HS-27A (cell line): ENCODE results near the gene CAMK2B.

Experiments
- DNase-seq: peaks from one replicate; pipeline ENCODE4 v3.0.0-alpha.2; 2012; ENCODE audit warnings: low read depth, missing footprints

CAMK2B gene

GRCh38 chr7:44329888-44330287, 4.5 kb upstream of the CAMK2B start:
- DNase-seq = no peak

GRCh38 chr7:44329081-44329480, 3.7 kb upstream of the CAMK2B start:
- no peak for DNase-seq

GRCh38 chr7:44327981-44328380, 2.6 kb upstream of the CAMK2B start:
- no peak for DNase-seq

- no peak for DNase-seq
Observed at GRCh38 chr7:44326261-44327125, 1.1 kb upstream of the CAMK2B start.

GRCh38 chr7:44325811-44326241, 432 bp upstream of the CAMK2B start:
- DNase-seq = no peak

- no peak for DNase-seq
Observed at GRCh38 chr7:44324481-44325200, 753 bp downstream of the CAMK2B start.

GRCh38 chr7:44324204-44324480, 1.3 kb downstream of the CAMK2B start:
- no peak for DNase-seq

GRCh38 chr7:44323381-44324203, 1.8 kb downstream of the CAMK2B start:
- DNase-seq = no peak

GRCh38 chr7:44322631-44323363, 2.6 kb downstream of the CAMK2B start:
- no peak for DNase-seq

GRCh38 chr7:44321796-44322195, 3.6 kb downstream of the CAMK2B start:
- DNase-seq = no peak

- no peak for DNase-seq
Observed at GRCh38 chr7:44320794-44321371, 4.5 kb downstream of the CAMK2B start.

GRCh38 chr7:44320141-44320540, 5.3 kb downstream of the CAMK2B start:
- no peak for DNase-seq

GRCh38 chr7:44318332-44318731, 7.1 kb downstream of the CAMK2B start:
- DNase-seq = no peak

GRCh38 chr7:44315301-44315903, 10.0 kb downstream of the CAMK2B start:
- DNase-seq = no peak

- no peak for DNase-seq
Observed at GRCh38 chr7:44313621-44314031, 11.8 kb downstream of the CAMK2B start.

- DNase-seq = no peak
Observed at GRCh38 chr7:44313016-44313415, 12.4 kb downstream of the CAMK2B start.

- no peak for DNase-seq
Observed at GRCh38 chr7:44311561-44312495, 13.6 kb downstream of the CAMK2B start.

- no peak for DNase-seq
Observed at GRCh38 chr7:44310221-44310848, 15.1 kb downstream of the CAMK2B start.

- DNase-seq = no peak
Observed at GRCh38 chr7:44309271-44310091, 15.9 kb downstream of the CAMK2B start.
